ENCODE measurements around the gene RNH1.

RNH1 gene

DNA sequence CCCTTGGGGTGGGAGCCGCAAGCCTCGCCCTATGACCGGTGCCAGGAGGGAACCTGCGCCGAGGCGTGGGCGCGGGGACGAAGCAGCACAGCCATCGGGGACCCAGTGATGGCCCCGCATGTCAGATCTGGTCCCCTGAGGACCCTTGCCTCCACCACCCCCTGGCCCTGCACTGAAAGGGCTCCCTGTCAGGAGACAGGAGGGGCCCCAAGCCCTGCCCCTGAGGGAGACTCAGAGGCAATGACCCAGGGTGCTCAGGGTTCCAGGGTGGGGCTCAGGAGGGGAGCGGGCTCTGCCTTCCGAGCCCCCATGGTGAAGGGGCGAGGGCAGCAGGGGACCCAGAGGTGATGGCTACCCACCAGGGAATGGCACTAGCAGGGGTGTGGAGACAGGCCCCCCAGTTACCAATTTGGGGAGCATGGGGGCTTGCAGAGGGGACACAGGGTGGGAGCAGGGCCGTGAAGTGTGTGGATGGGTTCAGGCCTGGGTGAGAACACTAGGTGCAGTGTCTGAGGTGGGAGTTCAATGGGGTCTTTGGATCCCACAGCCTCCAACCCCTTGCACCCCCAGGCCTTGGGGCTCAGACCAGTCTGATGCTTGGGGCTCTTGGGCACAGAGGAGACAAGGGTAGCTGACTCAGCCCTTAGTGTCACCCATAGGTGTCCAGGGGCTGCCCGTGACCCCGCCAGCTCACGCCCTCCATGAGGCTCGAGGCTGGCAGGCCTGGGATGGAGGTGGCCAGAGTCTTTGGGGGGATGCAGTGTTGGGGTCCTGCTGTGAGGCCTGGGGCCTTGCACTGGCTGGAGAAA, 30.8 kb upstream of the RNH1 start:
- DNase-seq (ENCODE audit: low spot score) = no peak

DNA sequence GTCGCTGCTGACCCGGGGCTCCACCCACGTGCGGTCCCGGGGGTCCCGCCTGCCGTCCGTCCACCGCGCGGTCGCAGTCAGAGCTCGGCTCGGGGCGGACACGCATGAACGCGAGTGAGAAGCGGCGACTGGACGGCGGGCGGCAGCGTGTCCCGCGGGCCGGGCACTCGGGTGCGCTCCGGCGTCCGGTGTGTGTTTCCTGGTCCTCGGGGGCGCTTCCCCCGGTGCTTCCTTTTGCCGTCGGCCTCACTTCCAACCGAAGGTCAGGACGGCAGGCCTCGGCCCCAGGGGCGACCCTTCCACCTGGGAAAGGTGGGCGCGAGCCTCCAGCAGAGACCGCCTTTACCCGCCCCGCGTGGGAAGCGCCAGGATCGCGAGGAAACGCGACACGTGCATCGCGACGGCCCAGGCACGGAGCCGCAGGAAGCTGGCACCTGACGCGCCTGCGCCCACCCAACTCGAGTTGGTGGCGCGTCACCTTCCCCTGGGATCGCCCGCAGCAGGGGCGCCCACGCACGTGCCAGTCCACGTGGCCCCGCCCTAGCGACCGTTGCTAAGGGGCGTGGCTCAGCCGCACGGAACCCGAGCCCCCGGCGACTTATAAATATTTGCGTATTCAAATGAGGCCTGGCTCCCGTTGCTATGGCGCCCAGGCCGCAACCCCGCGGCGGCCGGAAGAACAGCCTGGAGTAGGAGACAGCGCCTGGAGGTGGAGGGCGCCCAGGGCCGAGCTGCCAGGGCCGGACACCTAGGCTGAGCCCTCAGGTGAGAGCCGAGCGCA, 30.0 kb upstream of the RNH1 start, which contains the start of gene LRRC56:
Gene LRRC56 (plus strand): TSS at position 687 of the 781 bp plus-strand sequence. CDS start 3,158 bp downstream, outside the sequence.
- peak; percentile 89 for DNase-seq (ENCODE audit: low spot score)

DNA sequence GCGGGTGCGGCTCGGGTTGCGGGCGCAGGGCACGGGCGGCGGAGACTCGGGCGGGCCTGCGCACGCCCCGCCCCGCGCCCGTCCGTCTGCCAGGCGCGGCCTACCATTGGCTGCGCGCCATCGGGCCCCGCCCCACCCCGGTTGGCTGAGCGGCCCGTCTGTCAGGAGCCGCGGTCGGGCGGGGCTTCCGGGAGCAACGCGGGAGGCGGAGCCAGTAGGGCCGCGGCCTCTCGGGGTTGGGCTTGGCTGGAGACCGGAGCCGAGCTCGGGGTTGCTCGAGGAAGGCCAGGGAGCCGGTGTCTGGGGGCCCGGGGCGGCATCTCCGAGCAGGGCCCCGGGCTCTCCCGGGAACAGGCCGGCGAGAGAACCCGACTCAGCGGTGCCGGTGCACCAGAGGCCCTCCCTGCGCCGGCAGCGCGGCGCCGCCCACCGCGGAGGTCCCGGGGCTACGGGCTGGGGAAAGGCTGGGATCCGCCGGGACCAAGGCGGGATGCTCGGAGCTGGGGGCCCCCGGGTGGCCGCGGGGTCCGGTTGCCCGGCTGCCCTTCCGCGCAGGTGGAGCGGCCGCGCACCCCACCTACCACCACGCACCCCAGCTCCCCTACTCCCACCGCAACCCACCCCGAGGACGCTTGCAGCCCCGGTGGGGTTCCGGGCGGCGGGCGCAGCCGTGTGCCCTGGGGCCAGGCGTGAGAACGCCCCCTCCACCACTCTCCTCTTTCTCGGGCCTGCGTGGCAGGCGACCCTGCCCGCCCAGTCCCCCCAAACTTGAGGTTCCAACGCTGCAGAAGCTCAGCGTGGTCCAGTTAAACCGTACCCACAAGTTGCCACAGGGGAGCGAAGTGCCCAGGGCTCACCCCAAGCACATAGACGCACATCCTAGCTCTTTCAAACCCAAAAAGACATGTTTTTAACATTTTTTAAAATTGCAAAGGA, 28.7 kb upstream of the RNH1 start, which contains the start of gene HRAS:
Gene HRAS (minus strand): TSS at position 58 of the 936 bp plus-strand sequence.
- peak; percentile 97 for DNase-seq (ENCODE audit: low spot score)

DNA sequence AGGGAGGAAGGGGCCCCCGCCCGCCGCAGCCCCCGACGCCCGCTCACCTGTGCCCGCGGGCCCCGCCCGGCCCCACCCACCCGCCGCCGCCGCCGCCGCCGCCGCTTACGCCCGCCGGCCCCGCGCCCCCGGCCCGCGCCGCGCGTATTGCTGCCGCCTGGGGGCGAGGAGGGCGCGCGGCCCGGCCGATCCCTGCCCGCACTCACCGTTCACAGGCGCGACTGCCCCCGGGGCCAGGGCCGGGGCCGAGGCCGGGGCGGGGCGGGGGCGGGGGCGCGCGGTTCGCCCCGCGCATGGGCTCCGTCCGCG, 28.1 kb upstream of the RNH1 start:
- DNase-seq (ENCODE audit: low spot score) = no peak

DNA sequence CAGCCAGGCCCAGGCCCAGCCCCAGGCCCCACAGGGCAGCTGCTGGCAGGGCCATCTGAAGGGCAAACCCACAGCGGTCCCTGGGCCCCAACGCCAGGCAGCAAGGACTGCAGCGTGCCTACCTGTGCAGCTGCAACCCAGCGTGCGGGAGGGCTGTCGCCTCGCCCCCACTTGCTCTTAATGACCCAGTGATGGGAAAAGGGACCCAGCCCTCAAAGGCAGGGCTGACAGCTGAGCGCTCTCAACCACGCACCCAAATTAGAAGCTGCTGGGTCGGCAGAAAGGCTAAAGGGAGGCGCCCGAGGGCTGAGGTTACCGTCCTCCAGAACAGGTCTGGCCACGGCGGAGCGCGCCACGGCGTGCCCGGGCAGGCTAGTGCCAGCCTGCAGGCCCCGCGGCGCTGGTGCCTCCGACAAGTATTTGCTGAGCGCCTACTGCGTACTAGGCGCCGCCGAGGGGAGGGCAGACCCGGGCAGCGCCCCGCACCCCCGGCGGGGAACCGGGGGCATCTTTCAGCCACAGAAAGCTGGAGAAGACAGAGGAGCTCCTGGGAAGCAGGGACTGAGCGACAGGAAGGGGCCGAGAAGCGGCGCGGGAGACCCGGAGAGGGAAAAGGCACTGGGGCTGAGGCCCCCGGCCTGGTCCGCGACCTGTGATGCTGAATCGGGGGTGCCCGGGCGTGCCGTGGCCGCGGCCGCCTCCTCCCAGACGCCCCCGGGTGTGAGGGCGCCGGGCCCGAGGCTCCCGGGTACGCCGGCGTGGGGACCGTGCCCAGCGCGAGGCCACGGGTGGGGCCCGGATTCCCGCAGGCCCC, 27.6 kb upstream of the RNH1 start:
- no peak for DNase-seq (ENCODE audit: low spot score)

DNA sequence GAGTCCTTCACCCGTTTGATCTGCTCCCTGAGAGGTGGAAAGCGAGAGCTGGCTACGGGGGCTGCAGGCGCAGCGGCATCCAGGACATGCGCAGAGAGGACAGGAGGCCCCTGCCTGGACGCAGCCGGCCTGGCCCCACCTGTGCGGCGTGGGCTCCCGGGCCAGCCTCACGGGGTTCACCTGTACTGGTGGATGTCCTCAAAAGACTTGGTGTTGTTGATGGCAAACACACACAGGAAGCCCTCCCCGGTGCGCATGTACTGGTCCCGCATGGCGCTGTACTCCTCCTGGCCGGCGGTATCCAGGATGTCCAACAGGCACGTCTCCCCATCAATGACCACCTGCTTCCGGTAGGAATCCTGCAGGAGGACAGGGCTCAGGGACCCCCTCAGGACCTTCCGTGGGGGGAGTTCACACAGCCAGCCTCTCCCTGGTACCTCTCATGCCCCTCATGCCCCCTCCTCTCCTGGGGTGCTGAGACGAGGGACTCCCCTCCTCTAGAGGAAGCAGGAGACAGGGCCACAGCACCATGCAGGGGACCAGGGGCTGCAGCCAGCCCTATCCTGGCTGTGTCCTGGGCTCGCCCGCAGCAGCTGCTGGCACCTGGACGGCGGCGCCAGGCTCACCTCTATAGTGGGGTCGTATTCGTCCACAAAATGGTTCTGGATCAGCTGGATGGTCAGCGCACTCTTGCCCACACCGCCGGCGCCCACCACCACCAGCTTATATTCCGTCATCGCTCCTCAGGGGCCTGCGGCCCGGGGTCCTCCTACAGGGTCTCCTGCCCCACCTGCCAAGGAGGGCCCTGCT, 26.7 kb upstream of the RNH1 start:
- no peak for DNase-seq (ENCODE audit: low spot score)

DNA sequence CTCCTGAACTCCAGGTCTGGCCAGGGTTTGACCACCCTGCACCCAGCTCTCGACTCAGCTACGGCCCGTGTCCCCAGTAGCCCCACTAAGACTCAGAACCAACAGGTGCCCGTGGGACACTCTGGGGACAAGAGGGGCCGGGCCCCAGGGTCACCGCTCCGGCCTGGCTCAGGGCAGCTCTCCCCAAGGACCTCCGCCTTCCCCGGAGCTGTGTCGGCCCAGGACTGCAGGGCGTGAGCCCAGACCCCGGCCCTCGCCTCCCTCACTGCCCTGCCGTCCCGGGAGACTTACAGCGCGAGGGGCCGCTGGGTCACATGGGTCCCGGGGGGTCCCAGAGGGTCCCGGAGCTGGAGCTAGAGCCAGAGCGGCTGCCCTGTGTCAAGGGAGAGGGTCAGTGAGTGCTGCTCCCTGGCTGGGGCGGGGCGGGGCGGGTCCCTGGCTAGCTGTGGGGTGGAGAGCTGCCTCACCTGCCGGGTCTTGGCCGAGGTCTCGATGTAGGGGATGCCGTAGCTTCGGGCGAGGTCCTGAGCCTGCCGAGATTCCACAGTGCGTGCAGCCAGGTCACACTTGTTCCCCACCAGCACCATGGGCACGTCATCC, 26.0 kb upstream of the RNH1 start:
- no peak for DNase-seq (ENCODE audit: low spot score)

DNA sequence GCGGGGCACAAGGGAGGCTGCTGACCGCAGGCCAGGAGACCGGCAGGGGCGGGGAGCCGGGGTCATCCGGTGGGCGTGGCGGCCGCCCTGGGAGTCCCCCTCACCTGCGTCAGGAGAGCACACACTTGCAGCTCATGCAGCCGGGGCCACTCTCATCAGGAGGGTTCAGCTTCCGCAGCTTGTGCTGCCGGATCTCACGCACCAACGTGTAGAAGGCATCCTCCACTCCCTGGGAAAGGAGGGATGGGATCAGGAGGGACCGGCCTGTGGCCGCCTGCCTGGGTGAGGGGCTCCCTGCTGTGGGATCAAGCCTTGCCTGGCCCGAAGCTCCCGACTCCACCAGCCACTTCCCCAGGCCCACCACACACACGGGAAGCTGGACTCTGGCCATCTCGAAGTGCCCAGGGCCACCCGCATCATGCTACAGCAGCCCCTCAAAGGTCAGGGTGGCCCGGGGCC, 25.5 kb upstream of the RNH1 start:
- DNase-seq (ENCODE audit: low spot score) = no peak

DNA sequence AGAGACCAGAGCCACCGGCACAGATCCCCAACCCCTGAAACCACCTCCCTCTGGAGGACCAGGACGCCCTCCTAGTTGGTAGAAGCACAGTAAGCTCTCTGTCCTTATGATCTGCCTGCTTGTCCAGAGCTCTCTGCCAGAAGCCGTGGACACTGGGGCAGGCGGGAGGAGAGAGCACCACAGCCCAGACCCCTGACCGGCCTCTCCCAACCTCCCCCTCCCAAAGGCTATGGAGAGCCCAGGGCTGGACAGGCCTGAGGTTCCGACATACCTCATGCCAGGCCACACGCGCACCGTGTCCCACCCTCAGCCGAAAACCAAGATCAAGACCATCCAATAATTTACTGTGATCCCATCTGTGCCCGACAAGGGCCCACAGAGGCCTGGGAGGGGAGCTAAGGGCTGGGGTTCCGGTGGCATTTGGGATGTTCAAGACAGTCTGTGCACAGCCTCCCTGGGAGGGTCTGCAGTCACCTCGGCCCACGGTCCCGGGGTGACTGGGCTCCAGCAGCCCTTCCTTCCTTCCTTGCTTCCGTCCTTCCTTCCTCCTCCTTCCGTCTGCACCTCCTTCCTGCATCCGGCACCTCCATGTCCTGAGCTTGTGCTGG, 25.0 kb upstream of the RNH1 start:
- DNase-seq (ENCODE audit: low spot score) = no peak

DNA sequence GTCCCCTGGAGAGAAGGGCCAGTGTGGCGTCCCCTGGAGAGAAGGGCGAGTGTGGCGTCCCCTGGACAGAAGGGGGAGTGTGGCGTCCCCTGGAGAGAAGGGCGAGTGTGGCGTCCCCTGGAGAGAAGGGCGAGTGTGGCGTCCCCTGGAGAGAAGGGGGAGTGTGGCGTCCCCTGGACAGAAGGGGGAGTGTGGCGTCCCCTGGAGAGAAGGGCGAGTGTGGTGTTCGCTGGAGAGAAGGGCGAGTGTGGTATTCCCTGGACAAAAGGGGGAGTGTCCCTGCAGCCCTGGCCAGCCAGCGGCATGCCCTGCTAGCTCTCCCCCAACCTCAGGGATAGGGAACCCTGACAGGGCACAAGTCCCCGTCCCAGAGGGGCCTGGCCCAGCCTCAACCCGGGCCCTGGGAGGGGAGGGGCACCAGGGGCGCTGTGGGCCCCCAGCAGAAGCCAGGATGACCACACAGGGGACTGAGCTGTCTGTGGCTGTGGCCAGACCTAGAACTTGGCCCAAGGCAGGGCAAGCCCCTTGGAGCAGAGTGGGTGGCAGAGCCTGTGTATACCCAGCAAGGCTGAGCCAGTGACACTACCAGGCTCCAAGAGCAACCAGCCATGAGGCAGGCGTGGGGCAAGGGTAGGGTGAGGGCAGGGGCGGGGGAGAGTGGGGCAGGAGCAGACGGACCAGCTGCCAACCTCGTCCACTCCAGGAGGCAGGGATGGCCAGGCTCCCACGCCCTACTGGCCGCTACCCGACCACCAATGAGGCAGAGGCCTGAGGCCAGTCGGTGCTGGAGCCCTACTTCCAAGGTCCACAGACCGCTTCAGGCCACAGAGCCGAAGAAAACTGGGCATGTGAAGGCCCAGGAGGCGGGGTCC, 24.2 kb upstream of the RNH1 start:
- DNase-seq (ENCODE audit: low spot score) = no peak

DNA sequence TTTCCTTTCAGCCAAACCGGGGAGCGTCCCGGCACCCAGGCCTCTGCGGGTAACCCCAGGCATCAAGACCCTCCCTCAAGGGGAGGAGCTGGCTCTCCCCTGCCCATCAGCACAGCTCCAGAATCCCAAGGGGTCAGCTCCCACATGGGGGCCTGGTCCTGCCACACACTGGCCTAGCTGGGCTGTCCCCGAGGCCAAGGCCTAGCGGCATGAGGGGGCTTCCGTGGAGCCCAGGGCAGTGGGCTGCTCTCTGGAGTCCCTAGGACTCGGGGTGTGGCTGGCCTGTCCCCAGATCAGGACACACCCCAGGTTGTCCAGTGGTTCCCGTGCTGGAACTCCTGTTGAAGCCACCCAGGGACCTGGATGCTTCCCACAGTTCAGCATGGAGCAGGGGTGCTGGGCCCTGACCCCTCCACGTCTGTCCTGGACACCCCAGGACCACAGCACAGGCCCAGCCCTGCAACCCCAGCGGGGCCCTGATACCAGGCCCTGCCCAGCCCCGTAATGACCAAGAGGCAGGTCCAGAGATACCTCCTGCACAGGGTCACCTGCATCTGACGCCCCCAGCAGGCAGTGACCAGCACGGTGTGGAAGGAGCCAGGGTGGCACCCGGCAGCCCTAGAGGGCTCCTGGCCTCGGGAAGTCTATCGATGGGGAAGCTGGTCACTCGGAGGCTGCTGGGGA, 22.8 kb upstream of the RNH1 start:
- no peak for DNase-seq (ENCODE audit: low spot score)

DNA sequence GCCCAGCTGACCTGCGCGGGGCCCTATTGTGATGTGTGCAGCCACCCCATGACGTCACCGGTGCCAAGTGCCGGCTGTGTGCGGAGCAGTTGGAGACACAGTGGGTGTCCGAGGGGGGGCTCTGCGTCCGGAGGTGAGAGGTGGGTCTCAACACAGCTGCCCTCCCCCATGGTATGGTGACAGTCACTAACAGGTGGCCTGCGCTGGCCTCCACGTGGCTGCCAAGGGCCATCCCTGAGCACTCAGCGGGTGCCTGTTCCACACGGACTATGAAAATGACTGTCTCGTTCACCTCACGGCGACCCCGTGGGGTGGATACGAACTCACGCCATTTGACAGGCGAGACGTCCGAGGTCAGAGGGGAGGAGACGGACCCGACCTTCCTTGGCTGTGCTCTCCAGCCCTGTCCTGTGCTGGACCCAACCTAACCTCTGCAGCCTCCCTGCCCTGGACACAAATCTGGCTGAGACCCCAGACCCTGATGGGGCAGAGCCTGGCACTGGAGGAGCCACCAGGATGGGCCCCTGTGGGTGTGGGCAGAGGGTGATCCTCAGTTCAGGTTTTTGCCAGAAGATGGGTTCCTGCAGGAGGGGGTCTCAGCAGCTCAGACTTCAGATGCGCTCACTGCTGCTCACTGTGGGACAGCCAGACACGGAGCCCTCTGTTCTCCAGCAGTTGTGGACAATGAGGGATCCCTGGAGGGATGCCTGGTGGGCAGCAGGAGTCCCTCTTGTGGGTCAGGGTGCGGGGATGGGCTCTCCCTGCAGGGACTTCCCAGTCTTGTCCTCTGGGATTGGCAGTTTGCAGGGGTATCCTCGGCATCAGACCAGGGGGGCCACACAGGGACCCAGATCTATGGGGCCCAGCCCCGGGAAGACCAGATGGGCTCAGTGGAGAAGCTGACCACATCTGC, 22.0 kb upstream of the RNH1 start:
- DNase-seq (ENCODE audit: low spot score) = no peak

DNA sequence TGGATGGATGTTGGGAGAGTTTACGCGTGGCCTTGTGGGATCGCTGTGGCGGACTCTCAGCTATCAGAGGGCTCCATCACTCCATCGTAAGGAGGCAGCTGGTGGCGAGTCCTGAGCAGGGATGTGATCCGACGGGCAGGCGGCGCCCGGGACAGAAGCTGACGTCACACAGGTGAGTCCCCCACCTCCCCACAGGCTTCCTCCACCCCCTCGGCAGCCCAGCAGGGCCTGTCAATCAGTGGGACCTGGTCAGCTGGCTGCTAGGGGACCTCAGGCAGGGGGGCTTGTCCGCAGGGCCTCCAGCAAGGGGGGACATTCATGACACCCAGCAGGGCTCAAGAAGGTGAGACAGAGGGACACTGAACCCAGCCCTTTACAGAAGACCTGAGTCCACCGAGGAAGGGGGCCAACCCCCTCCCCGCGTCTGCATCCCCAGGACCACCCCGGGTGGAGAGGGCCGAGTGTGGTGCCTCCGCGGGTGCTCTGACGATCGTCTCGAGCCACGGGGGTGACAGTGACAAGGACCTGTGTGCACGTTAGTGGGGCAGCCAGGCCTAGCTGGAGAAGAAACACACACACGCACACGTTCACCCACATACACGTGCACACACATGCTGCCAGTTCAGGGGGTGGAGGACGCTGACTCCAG, 21.2 kb upstream of the RNH1 start:
- no peak for DNase-seq (ENCODE audit: low spot score)

DNA sequence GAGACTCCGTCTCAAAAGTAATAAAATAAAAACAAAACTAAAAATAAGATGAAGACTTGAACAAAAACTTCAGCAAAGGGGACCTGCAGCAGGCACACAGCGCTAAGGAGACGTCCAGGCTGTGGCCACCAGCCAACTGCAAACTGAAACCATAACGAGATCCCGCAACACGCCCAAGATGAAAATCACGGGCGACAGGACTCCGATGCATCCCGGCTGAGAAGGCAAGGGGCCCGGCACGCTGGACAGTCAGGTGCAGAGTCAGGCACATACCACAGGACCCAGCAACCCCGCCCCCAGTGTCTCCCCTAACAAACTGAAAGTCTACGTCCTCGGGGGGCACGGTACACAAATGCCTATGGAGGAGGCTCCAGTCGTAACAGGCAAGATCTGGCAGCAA, 19.1 kb upstream of the RNH1 start:
- no peak for DNase-seq (ENCODE audit: low spot score)

DNA sequence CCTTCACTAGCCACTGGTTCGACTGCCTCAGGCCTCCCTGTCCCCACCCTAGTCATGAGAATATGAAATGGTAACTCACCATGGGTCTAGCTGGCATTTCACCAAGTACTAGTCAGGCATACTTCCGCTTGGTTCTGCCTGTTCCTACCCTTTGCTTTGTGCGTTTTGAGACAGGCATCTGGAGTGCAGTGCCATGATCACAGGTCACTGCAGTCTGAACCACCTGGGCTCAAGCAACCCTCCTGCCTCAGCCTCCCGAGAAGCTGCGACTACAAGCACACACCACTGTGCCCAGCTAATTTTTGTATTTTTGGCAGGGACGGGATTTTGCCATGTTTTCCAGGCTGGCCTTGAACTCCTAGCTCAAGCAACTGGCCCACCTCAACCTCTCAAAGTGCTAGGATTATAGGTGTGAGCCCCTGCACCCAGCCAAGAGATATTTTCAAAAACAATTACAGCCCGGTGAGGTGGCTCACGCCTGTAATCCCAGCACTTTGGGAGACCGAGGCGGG, 14.2 kb upstream of the RNH1 start:
- DNase-seq (ENCODE audit: low spot score) = no peak
